GM12878 (cell line): ENCODE data around the gene NBR1. TPM values are rescaled to one million over a fixed set of nuclear protein-coding genes. Genes with fewer than 3 reads are reported as not detected.

Experiments
- ASH2L ChIP-seq: fragments of 300-600, 200-600 bp; sonication (generic); IDR thresholded peaks from 2 replicates; pipeline ENCODE4 v1.6.1; 2017; ENCODE audit warnings: low read depth, mild to moderate bottlenecking, borderline replicate concordance
- BRCA1 ChIP-seq: IDR thresholded peaks from 2 replicates; pipeline ENCODE4 v1.6.1; 2011; ENCODE audit warnings: low read depth, low read length, improper control_type of control experiment
- CUX1 ChIP-seq: IDR thresholded peaks from 2 replicates; pipeline ENCODE4 v1.6.1; 2012; ENCODE audit warnings: improper control_type of control experiment, low read depth, low read length; ENCODE audit not compliant: insufficient replicate concordance
- KDM1A ChIP-seq: fragments of 200-600 bp; sonication (generic); IDR thresholded peaks from 2 replicates; pipeline ENCODE4 v1.6.1; 2016; ENCODE audit warnings: borderline replicate concordance
- MYB ChIP-seq: fragments of 150-350 bp; IDR thresholded peaks from 2 replicates; pipeline ENCODE4 v1.6.1; 2014; ENCODE audit warnings: mild to moderate bottlenecking, low read depth, low read length, borderline replicate concordance
- PML ChIP-seq: IDR thresholded peaks from 2 replicates; pipeline ENCODE4 v1.6.1; 2012; ENCODE audit warnings: low read length, inconsistent platforms
- RUNX3 ChIP-seq: IDR thresholded peaks from 2 replicates; pipeline ENCODE4 v1.6.1; 2012; ENCODE audit warnings: low read length, inconsistent platforms
- SMAD5 ChIP-seq: IDR thresholded peaks from 2 replicates; pipeline ENCODE4 v1.6.1; 2016; ENCODE audit warnings: antibody characterized with exemption, low read depth
- SMARCA5 ChIP-seq: fragments of 450-650 bp; IDR thresholded peaks from 2 replicates; pipeline ENCODE4 v1.6.1; 2017; ENCODE audit warnings: mild to moderate bottlenecking
- SREBF2 ChIP-seq: IDR thresholded peaks from 2 replicates; pipeline ENCODE4 v1.6.1; 2012; ENCODE audit warnings: mild to moderate bottlenecking, low read length
- SRF ChIP-seq, 2 experiments: IDR thresholded peaks; 2 replicates each; pipeline ENCODE4 v1.6.1; 2011; ENCODE audit warnings: low read depth in 2 of 2, low read length in 2 of 2, mild to moderate bottlenecking in 1 of 2, moderate library complexity in 1 of 2
- STAT3 ChIP-seq: IDR thresholded peaks from 2 replicates; pipeline ENCODE4 v1.6.1; 2011; ENCODE audit warnings: low read depth, low read length, improper control_type of control experiment
- ZBTB33 ChIP-seq: fragments of 450-650 bp; IDR thresholded peaks from 2 replicates; pipeline ENCODE4 v1.6.1; 2017; ENCODE audit warnings: mild to moderate bottlenecking
- ZNF207 ChIP-seq: fragments of 450-650 bp; IDR thresholded peaks from 2 replicates; pipeline ENCODE4 v1.6.1; 2014; ENCODE audit warnings: antibody characterized with exemption, mild to moderate bottlenecking, borderline replicate concordance
- ZNF592 ChIP-seq: fragments of 450-650 bp; IDR thresholded peaks from 2 replicates; pipeline ENCODE4 v1.6.1; 2017; ENCODE audit warnings: mild to moderate bottlenecking, moderate library complexity
- polyA plus RNA-seq, 11 experiments: library from polyadenylated mRNA; depleted of rRNA in 4 of 11; unstranded in 6 of 11; stranded (reverse) in 5 of 11; fragments of >200 nt; fragmentation: Nextera tagmentation in 4 of 11; fragmentation: Illumina TruSeq in 1 of 11; extraction: Ambion mirVana in 4 of 11; extraction: Trizol in 1 of 11; gene quantifications; 1 replicate in 1 of 11; 2 replicates in 10 of 11; pipeline versions ENCODE4 v1.2.1 to v1.2.3, GENCODE V29; 2011 to 2016; ENCODE audit warnings: inconsistent platforms in 2 of 11, missing spikeins in 2 of 11, low read depth in 1 of 11
- total RNA-seq, 4 experiments: library from RNA; depleted of rRNA in 3 of 4; stranded (reverse); fragments of >200 nt in 3 of 4; fragmentation: Illumina TruSeq in 1 of 4; extraction: Trizol in 1 of 4; gene quantifications; 2 replicates each; pipeline versions ENCODE4 v1.2.1 to v1.2.3, GENCODE V29; 2013 to 2021
- TF ChIP-seq, protein P1 (sequence below): fragments of 450-650 bp; IDR thresholded peaks from 2 replicates; pipeline ENCODE4 v1.6.1; 2017; ENCODE audit warnings: mild to moderate bottlenecking, low read depth, inconsistent platforms; ENCODE audit not compliant: poor library complexity, severe bottlenecking

Gene NBR1
- total and polyA plus RNA-seq, 10 of the 15 experiments (the other 5 are each of a cell fraction or from before 2014, with no cell fraction given): 3.5 to 55.2 (median 28.2) TPM

GRCh38 chr17:43170140-43170765, 761 bp upstream of the NBR1 start (continued):
- 0 out of 2 replicates have a peak, but pooled peaks have one; percentile 21 for TF ChIP-seq SMAD5
- TF ChIP-seq RUNX3: peak; percentile 70
- peak; percentile 66 for TF ChIP-seq SREBF2
- peak; percentile 3; the same call in 1 of the 2 replicates for TF ChIP-seq PML
- peak in 1 of 2 experiments; percentile 79; a peak in 2 of 4 replicates for TF ChIP-seq SRF (IDR thresholded peaks at IDR 0.05; ENCODE audit: low read depth in 2 of 2, low read length in 2 of 2)
- TF ChIP-seq ZNF592: no peak
- no peak for TF ChIP-seq MYB
- no peak for TF ChIP-seq STAT3
- TF ChIP-seq, protein P1, sequence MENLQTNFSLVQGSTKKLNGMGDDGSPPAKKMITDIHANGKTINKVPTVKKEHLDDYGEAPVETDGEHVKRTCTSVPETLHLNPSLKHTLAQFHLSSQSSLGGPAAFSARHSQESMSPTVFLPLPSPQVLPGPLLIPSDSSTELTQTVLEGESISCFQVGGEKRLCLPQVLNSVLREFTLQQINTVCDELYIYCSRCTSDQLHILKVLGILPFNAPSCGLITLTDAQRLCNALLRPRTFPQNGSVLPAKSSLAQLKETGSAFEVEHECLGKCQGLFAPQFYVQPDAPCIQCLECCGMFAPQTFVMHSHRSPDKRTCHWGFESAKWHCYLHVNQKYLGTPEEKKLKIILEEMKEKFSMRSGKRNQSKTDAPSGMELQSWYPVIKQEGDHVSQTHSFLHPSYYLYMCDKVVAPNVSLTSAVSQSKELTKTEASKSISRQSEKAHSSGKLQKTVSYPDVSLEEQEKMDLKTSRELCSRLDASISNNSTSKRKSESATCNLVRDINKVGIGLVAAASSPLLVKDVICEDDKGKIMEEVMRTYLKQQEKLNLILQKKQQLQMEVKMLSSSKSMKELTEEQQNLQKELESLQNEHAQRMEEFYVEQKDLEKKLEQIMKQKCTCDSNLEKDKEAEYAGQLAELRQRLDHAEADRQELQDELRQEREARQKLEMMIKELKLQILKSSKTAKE: peak; percentile 71
- TF ChIP-seq CUX1: no peak
- peak; percentile 59; the same call in 1 of the 2 replicates for TF ChIP-seq ZNF207
- TF ChIP-seq ZBTB33: no peak
- no peak for TF ChIP-seq BRCA1
- TF ChIP-seq KDM1A: no peak
- no peak for TF ChIP-seq ASH2L
- peak; percentile 82; the same call in 1 of the 2 replicates for TF ChIP-seq SMARCA5
